Measurements from ENCODE around the gene PPM1E. TPM values are rescaled to one million over a fixed set of nuclear protein-coding genes. Genes with fewer than 3 reads are reported as not detected.

Gene PPM1E
- polyA plus RNA-seq, 1 donor from 2014 or later, result 39.5 TPM

DNA sequence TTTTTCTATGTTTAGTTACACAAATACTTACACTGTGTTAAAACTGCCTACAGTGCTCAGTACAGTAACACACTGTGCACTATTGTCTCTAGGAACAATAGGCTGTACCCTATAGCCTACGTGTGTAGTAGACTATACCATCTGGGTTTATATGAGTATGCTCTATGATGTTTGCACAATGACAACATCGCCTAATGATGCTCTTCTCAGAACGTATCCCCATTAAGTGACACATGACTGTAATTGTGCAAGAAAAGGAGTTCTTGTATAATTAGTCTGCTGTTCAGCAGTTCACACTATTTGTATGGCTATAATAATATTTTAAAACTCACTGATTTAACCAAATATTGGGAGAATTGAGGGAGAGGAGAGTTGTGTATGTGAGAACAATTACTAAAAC, 177.3 kb downstream of the PPM1E start:
- H3K27ac ChIP-seq (ENCODE audit: low read length), result no peak overlapping the region
- no peak overlapping the region for H3K4me3 ChIP-seq (ENCODE audit: low read length)
- no peaks in the 10 kb centered on the region for H3F3A ChIP-seq (ENCODE audit: insufficient read depth, low read length, poor library complexity, severe bottlenecking)
- H3K4me2 ChIP-seq (ENCODE audit: low read length), result no peak overlapping the region
- H3K27me3 ChIP-seq (ENCODE audit: insufficient read depth, low read depth, low read length), result no peaks in the 10 kb centered on the region
- H3K9ac ChIP-seq (ENCODE audit: low read length), result no peak overlapping the region
- no peak for TF ChIP-seq RAD21 (conservative IDR thresholded peaks at IDR 0.05)
- no peak for TF ChIP-seq MXI1 (conservative IDR thresholded peaks at IDR 0.05; ENCODE audit: poor library complexity, severe bottlenecking)
- TF ChIP-seq EZH2 (IDR thresholded peaks at IDR 0.05; ENCODE audit: borderline replicate concordance, insufficient read depth, low read length, poor library complexity, severe bottlenecking), result no peak
- TF ChIP-seq POLR2AphosphoS5 (IDR thresholded peaks at IDR 0.05), result no peak
- TF ChIP-seq SMC3 (conservative IDR thresholded peaks at IDR 0.05; ENCODE audit: poor library complexity), result no peak
- no peak for TF ChIP-seq EP300 (conservative IDR thresholded peaks at IDR 0.05; ENCODE audit: poor library complexity, severe bottlenecking)
- TF ChIP-seq TAF1 (IDR thresholded peaks at IDR 0.05; ENCODE audit: low read depth), result no peak
- TF ChIP-seq, protein P1, sequence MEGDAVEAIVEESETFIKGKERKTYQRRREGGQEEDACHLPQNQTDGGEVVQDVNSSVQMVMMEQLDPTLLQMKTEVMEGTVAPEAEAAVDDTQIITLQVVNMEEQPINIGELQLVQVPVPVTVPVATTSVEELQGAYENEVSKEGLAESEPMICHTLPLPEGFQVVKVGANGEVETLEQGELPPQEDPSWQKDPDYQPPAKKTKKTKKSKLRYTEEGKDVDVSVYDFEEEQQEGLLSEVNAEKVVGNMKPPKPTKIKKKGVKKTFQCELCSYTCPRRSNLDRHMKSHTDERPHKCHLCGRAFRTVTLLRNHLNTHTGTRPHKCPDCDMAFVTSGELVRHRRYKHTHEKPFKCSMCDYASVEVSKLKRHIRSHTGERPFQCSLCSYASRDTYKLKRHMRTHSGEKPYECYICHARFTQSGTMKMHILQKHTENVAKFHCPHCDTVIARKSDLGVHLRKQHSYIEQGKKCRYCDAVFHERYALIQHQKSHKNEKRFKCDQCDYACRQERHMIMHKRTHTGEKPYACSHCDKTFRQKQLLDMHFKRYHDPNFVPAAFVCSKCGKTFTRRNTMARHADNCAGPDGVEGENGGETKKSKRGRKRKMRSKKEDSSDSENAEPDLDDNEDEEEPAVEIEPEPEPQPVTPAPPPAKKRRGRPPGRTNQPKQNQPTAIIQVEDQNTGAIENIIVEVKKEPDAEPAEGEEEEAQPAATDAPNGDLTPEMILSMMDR (IDR thresholded peaks at IDR 0.05; ENCODE audit: poor library complexity, severe bottlenecking), result no peak
- TF ChIP-seq, protein P2, sequence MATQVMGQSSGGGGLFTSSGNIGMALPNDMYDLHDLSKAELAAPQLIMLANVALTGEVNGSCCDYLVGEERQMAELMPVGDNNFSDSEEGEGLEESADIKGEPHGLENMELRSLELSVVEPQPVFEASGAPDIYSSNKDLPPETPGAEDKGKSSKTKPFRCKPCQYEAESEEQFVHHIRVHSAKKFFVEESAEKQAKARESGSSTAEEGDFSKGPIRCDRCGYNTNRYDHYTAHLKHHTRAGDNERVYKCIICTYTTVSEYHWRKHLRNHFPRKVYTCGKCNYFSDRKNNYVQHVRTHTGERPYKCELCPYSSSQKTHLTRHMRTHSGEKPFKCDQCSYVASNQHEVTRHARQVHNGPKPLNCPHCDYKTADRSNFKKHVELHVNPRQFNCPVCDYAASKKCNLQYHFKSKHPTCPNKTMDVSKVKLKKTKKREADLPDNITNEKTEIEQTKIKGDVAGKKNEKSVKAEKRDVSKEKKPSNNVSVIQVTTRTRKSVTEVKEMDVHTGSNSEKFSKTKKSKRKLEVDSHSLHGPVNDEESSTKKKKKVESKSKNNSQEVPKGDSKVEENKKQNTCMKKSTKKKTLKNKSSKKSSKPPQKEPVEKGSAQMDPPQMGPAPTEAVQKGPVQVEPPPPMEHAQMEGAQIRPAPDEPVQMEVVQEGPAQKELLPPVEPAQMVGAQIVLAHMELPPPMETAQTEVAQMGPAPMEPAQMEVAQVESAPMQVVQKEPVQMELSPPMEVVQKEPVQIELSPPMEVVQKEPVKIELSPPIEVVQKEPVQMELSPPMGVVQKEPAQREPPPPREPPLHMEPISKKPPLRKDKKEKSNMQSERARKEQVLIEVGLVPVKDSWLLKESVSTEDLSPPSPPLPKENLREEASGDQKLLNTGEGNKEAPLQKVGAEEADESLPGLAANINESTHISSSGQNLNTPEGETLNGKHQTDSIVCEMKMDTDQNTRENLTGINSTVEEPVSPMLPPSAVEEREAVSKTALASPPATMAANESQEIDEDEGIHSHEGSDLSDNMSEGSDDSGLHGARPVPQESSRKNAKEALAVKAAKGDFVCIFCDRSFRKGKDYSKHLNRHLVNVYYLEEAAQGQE (IDR thresholded peaks at IDR 0.05; ENCODE audit: borderline replicate concordance), result no peak
- no peaks in the 10 kb centered on the region for H4K20me1 ChIP-seq (ENCODE audit: insufficient read depth)
- no peaks in the 10 kb centered on the region for H3K9me2 ChIP-seq (ENCODE audit: insufficient read depth, low read length)
- no peaks in the 10 kb centered on the region for H3K9me3 ChIP-seq (ENCODE audit: low read length)
- no peaks in the 10 kb centered on the region for H3K79me2 ChIP-seq (replicated peaks; ENCODE audit: insufficient read depth, low read length)
- H2AFZ ChIP-seq (ENCODE audit: low read depth, low read length), result no peak overlapping the region
- H3K36me3 ChIP-seq (ENCODE audit: insufficient read depth, low read length), result no peaks in the 10 kb centered on the region

DNA sequence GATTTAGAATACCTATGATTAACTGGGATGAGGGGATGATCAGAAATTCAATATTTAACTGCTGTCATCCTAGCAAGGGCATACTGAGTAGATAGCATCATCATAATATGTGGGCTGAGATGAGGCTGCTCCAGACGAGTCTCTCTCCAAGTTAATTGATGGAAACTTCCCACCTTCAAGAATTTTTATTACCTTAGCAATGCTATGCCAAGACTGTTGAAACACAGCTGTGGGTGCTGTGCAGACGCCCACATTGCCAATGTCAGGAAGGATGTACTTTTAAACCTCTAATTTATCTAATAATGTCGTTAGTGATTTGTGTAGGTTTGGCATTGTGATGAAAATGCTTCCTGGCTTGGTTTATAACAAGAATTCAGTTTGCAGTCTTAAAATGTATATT, 180.6 kb downstream of the PPM1E start:
- no peaks in the 10 kb centered on the region for H3K79me2 ChIP-seq (replicated peaks; ENCODE audit: insufficient read depth, low read length)
- H3F3A ChIP-seq (ENCODE audit: insufficient read depth, low read length, poor library complexity, severe bottlenecking), result no peaks in the 10 kb centered on the region
- no peaks in the 10 kb centered on the region for H3K36me3 ChIP-seq (ENCODE audit: insufficient read depth, low read length)
- H3K4me3 ChIP-seq (ENCODE audit: low read length), result no peak overlapping the region
- no peak overlapping the region for H3K27ac ChIP-seq (ENCODE audit: low read length)
- no peak overlapping the region for H3K9ac ChIP-seq (ENCODE audit: low read length)
- no peaks in the 10 kb centered on the region for H3K27me3 ChIP-seq (ENCODE audit: insufficient read depth, low read depth, low read length)
- H2AFZ ChIP-seq (ENCODE audit: low read depth, low read length), result no peak overlapping the region
- H4K20me1 ChIP-seq (ENCODE audit: insufficient read depth), result no peaks in the 10 kb centered on the region
- no peak overlapping the region for H3K4me2 ChIP-seq (ENCODE audit: low read length)
- no peaks in the 10 kb centered on the region for H3K9me2 ChIP-seq (ENCODE audit: insufficient read depth, low read length)
- H3K9me3 ChIP-seq (ENCODE audit: low read length), result no peaks in the 10 kb centered on the region
- TF ChIP-seq TAF1 (IDR thresholded peaks at IDR 0.05; ENCODE audit: low read depth), result no peak
- TF ChIP-seq, protein P2 (IDR thresholded peaks at IDR 0.05; ENCODE audit: borderline replicate concordance), result no peak
- TF ChIP-seq SMC3 (conservative IDR thresholded peaks at IDR 0.05; ENCODE audit: poor library complexity), result no peak
- TF ChIP-seq MXI1 (conservative IDR thresholded peaks at IDR 0.05; ENCODE audit: poor library complexity, severe bottlenecking), result no peak
- TF ChIP-seq, protein P1 (IDR thresholded peaks at IDR 0.05; ENCODE audit: poor library complexity, severe bottlenecking), result no peak
- no peak for TF ChIP-seq EZH2 (IDR thresholded peaks at IDR 0.05; ENCODE audit: borderline replicate concordance, insufficient read depth, low read length, poor library complexity, severe bottlenecking)
- TF ChIP-seq EP300 (conservative IDR thresholded peaks at IDR 0.05; ENCODE audit: poor library complexity, severe bottlenecking), result no peak
- no peak for TF ChIP-seq RAD21 (conservative IDR thresholded peaks at IDR 0.05)
- no peak for TF ChIP-seq POLR2AphosphoS5 (IDR thresholded peaks at IDR 0.05)
